ENCODE results near the gene REEP1.

REEP1 gene

DNA sequence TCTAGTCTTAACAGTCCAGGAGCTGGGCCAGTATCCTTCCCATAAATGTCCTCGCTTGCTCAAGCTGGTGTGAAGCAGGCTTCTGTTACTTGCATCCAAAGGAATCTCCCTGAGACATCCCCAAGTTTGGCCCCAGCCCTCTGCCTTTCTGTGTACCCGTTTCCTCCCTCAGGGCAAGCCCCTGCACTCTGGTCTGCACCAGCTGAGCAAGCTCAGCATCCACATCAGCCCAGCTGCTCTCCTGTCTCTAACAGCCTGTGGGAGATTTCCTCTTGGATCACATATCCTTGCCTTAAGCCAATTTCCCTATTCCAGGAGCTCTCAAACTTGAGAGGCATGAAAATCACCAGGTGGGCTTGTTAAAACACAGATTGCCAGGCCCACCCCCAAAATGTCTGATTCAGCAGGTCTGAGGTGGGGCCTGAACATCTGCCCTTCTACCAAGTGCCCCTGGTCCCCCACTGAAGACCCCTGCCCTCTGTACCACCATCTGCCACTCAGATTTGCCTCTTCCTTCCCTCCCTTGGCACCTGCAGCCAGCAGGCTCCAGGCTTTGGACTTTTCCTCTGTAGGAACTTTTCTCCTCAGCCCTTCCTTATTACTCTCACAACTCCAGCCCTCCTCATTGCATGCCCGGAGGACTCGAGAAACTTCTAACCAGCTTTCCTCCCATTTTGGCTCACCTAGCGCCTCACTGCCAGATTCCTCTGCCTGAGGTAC is 32.1 kb downstream of the REEP1 start:
- DNase-seq: no peak

DNA sequence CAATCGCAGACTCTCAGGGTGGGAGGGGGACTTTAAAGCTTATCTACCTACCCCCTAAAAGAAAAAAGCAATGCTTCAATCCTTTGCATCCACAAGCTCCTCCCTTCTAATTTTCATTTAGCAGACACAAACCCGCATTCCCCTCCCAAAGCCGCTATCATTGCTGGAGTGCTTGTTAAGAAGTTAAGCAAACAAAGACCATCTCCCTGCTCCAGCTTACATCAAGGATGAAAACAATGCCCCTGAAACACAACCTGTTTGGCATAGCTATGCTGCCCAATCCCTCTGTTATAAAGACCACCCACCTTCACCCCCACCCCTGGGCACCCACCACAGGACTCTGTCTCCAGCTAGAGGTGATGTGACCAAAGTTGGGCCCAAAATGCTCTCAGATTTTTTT is 33.0 kb downstream of the REEP1 start:
- no peak for DNase-seq

DNA sequence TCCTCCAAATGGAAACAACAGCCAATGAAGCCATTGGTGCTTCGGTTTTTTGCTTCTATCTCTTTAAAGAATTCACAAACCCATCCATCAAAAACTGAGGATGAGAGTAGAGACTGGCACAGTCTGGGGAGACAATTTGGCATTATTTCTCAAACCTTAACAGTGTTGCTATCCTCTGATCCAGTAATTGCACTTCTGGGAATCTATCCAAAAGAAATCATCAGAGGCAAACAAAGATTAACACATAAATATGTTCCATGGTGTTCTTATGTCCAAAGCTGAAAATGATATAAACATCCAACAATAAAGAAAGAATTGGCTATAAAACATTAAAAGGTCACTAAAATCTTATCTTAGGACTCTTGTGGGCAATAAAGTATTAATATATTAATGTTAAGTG is 35.1 kb downstream of the REEP1 start:
- no peak for DNase-seq

DNA sequence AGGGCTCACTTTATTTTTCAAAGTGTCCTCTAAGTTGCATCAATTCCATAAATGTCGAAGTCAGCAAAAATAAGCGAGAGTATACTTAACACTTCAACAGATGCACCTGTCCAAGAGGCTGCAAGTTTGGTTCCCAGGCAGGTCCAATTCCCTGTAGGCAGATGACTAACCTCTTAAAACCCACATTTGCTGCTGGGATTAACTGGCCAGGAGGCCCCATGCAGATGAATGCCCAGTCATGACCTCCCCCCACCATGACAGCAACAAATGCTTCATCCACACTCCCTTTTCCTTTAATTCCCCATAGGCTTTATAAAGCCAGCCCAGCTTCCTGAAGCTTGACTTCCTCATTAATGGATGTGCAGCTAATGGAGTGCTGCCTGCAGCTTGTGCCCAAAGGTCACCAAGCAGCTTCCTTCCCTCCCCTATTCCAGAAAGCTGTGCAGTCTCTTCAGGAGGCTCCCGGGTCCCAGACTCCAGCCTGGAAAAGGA is 35.7 kb downstream of the REEP1 start:
- peak; percentile 16 to 25 (median 19) for DNase-seq

DNA sequence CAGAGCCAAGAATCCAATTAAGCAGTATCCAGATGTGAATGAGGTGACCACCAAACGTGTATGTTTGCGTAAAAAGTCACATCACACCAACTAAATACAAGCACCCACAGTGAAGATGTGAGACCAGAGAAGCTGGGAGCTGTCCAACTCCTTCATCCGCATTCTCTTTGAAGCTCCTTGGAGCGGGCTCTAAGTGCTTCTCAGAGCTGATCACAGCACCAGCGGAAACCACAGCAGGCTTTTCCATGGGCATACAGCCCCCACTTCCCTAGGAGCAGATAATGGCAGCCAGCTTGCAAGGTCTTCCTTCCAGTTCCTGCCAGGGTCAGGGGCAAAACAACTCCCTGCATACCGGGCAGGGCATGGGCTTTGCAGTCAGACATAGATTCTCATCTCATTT is 36.4 kb downstream of the REEP1 start:
- no peak for DNase-seq

DNA sequence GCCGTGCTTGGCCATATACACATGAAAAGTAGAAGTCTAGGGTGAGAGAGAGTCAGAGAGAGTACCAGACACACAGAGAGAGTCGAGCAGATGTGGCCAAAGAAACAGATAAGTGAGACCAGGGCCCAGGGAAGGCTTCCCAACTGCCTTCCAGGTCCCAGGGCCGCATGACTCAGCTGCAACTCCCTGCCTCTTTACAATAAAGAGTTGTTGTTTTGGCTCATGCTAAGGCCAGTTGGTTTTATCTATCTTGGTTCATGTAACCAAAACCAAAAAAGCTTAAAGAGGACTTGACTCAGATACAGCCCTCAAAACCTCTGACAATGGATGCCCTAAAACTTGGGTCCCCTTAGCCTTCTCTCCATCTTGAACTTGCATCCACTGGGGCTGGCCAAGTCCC is 36.9 kb downstream of the REEP1 start:
- DNase-seq: no peak

DNA sequence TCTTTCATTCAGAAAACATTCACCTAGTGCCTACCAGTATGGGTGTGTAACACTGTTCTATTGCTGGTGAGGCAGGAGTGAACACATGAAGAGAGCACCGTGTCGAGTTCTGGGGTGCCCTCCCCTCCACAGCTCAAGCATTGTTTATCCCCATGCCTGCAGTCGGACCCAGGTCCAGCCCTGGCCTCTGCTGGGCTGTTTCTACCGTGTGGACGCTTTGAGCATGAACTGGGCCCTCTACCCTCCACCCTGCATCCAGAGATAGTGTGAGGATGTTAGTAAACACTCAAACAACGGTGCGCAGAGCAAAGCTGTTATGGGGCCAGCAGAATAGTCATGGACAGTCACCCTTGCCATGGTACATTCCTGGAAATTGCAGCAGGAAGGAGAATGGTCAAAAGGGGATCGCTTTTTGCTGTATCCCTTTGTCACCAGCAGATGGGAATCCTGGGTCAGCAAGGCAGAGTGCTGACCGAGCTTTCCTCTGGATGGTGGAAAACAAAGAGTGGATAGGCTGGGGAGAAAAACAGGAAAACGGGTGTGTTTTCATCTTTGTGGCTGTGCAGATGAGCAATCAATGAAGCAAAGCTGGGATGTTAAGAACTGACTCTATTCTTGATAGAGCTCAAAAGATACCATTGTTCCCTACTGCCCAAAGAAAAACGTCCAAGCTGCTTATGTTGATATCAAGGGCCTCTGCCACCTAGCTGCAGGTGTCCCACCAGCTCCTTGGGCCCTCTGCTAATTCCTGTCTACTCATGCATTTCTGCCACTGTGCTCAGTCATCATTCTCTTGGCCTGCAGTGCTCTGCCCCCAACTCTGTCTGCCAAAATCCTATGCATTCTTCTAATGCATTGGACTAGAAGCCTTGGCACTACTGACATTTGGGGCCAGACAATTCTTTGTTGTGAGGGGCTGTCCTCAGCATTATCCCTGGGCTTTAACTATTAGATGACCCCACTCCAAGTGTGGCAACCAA is 38.7 kb downstream of the REEP1 start:
- peak in 2 of 3 donors; percentile 24 to 29 for DNase-seq

DNA sequence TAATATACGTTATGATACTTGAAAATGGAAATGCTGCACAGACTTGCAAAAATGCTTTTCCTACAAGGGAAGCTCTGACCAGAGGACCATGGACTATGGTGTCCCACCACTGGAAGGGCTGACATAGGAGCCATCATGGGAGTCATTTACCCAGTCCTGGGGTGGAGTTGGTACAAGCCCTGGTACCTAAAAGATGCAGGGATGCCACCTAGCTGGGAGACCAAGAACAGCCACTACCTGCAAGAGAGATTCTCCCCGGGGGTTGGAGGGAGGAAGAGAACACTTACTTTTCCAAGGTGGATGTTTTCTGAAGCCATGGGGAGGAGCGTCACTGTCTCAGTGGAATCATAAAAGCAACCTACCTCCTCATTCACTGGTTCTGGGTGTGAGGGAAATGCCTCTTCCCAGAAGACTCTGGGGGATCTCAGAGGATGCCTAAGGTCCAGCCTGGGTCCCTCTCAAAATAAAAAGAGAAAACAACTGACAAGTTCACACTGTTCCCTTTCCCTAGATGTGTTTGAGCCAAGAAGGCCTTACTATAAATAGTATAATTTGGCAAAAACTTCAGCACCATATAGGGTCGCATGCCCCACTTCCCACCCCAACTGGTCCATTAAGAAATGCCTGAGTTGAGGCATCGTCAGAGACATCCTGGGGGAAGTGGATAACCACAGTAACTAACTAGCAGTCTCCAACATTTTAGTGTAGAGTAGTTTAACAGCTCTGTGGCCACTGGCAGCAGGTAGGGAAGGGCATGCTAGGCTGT is 39.9 kb downstream of the REEP1 start:
- DNase-seq: peak in 2 of 3 donors; percentile 11 to 24

DNA sequence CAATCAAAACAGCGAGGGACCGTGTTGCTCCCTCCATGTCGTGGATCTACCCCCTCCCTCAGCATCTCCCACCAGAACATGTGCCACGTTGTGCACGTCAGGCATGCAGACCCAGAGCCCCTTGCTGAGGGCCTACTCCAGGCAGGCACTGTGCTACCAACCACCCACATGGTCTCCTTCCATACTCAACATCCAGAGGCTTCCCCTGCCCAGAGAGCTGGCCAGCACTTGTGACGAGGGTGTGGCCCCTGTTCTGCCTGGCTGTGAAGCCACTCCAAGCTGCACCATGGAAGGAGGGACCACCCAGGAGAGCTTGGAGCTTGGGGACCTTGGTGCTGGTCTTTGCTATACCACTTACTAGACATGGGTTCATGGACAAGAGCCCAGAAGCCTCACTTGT is 40.5 kb downstream of the REEP1 start:
- no peak for DNase-seq

DNA sequence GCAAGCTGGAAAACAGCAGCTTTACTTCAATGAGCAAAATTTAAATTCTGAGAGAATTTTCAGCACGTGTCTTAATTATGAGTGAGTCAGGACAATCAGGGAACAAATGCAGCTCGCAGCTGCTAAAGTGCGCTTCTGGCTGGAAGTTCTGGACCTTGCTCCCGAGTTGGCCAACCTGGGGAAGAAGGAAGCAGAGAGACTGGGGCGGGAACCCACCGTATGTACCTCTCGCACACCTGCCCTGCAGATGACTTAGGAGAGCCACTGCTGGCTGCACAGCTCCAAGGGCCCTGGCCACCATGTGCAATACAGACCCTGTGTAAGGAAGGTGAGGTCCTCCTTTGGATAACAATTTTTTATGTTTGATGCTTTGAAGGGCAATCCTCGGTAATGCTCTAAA is 42.4 kb downstream of the REEP1 start:
- DNase-seq: no peak

DNA sequence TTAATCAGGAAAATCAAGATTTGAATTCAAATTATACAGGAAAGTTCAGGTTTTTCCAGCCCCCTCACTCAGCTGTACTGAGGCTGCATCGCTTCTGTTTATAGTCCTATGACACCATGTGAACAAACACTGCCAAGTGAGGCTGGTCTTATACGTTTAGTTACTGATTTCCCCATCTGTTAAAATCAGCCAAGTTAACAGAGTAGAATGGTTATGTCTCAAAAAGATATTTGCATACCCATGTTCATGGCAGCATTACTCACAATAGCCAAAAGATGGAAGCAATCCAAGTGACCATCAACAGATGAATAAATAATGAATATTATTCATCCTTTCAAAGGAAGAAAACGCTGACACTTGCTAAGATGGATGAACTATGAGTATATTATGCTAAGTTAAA is 43.8 kb downstream of the REEP1 start:
- DNase-seq: peak; percentile 8 to 53 (median 16)

DNA sequence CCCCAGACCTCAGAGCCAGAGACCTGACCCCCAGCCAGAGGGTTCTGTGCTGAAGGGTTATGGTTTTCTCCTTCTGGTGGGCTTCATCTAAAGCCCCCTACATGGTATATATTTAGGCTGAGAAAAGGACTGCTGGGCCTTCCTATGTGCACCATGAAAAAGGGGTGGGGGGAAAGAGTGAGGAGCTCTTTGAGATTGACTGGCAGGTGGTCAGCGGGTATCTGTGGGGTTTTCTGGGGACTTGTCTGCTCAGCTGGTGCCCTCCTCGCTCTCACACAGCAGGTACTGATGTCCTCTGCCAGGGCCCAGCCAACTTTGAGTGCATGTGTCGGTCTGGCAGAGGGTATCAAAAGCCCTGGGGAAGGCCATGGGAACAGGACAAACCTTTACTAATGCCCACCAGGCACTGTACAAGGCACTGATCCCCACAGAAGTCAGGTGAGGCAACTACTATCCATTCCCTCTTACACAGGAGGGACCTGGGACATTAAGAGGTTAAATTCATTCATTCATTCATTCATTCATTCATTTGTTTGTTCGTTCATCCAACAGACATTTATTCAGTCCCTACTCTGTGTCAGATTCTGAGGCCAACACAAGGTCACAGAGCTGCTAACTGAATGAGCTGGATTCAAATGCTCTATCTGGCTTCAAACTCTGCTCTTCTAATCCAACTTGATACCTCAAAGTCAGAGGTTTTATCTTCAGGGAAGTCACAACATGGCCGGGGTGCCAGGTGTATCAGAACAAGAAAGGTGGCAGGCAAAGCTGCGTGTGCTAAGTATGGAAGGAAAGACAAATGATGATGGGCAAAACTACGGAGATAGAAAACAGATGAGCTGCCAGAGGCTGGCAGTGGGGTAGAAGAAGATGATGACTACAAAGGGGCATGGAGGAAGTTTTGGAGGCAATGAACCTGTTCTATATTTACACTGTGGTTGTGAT is 44.6 kb downstream of the REEP1 start:
- no peak for DNase-seq

DNA sequence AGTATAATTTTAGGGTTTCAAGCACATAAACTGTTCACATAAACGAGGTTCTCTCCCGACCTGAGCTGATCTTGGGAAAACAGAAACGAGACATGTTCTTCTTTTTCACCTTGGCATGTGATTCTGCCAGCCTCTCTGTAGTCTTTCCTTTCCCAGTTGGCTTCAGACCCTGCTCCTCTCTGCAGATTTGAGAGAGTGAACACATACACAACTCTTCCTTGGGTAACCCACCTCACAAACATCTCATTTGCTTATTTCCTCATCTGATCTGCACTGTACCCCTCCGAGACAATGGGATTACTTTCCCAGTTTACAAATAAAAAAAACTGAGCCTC is 46.1 kb downstream of the REEP1 start:
- no peak for DNase-seq

DNA sequence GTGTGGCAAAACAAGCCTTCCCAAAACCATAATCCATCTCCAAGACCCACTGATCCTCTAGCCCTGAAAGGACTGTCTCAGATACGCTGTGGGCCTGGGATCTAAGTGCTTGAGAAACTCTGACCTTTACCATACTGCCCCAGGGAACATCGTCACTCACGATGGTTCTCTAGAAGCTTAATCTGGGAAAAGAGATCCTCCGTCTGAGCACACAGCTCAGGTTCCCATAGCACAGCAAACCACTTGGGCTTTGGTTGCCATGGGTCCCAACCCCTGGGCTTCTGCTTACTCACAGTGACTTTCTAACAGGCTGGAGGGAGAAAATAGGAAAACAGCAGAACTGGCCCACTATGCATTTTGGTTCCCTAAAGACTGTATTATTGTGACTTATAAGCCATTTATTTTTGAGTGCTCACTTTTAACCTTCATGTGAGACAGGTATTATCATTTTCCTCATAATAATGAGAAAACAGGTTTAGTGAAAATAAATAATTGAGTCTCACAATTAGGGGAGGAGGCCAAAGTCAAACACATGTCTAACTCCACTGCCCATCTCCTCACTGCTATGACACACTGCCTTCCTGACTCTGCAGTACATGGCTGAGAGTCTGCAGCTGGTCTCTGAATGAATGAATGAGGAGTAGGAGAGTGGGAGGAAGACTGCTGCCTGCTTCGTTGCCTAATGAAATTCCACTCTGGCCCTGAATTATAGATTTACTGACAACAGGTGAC is 46.7 kb downstream of the REEP1 start:
- no peak for DNase-seq

DNA sequence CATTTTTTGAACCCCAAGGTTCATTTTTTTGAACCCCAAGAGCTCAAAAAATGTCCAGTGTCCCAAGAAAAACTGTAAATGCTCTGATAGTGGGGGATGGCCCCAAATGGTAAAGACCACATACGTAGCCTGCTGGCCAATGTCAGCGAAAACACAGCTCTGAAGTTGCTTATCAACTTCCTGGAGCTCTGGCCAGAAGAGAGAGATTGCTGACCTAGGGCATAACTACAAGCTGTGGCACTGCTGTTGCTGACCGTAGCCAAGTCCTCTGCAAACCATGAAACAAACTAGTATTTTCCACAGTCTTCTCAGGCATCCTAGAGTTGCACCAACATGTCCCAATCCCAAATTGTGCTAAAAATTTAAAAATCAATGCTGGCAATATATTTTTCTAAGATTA is 50.9 kb downstream of the REEP1 start:
- no peak for DNase-seq

DNA sequence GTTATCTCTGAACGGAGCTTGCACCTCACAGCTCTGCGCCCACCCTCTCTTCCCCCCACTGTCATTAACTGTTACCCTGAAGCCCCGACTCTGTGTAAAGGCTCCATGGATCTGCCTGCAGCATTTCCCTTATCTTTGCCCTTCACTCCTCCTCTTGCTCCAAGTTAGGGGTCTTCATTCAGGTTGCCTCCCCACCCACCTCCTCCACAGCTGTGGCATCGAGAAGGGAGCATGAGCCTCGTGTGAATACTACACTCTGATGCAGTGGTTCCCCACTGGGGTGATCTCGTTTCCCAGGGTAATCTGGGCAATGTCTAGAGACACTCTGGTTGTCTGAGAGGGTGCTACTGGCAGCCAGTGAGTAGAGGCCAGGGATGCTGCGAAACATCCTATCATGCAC is 51.4 kb downstream of the REEP1 start:
- DNase-seq: no peak

DNA sequence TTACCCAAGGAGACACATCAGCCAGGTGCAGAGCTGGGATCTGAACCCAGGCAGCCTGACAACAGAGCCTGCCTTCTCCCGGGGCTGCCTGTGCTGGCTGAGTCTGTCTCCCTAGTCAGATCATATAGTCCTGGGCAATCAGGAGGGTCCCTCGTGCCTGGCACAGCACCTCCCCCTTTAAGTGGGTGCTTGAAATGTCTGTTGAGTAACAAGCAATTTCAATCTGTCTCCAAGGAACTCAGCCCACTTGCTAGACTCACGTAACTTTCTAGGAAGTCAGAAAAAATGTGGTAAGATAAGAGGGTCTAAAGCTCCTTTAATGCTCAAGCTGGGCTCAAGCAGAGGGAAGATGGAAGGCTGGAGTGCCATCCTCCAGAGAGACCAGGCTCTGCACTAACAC is 51.9 kb downstream of the REEP1 start:
- DNase-seq: no peak

DNA sequence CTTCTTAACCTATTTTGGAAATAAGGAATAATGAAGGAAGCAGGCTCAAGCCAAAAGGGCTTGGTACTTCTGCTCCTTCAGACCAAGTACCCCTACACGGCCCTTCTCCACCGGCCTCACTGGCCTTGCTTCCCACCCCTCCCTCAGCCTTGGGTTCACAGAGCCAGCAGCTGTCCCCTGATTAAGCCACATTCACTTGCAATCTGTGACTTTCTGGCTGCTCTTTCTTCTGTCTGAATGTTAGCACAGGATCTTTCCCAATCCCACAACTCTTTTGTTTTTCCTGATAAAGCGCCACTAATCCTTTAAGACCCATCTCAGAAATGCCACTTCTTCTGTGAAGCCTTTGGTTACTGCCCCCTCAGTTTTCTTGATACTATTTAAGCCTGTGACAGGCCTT is 52.4 kb downstream of the REEP1 start:
- DNase-seq: no peak

DNA sequence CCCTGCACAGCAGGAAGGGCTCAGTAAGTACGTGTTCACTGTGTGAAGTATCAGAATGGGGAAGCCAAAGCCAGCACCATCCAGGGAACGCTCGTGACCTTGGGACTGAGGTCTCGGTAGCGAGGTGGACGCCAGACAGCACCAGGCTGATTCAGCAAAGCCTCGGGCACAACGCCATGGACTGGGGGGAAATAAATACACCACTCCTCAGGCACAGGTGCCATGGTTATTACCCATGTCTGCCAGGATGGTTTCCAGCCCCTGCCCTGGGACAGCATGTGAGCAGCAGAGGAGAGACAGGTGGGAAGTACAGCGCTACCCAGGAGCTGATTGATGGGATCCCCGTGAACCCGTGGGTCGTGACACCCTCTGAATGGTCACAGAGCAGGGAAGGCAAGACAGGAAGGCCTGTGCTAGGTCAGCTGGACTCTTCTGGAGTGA is 53.0 kb downstream of the REEP1 start:
- DNase-seq: no peak

DNA sequence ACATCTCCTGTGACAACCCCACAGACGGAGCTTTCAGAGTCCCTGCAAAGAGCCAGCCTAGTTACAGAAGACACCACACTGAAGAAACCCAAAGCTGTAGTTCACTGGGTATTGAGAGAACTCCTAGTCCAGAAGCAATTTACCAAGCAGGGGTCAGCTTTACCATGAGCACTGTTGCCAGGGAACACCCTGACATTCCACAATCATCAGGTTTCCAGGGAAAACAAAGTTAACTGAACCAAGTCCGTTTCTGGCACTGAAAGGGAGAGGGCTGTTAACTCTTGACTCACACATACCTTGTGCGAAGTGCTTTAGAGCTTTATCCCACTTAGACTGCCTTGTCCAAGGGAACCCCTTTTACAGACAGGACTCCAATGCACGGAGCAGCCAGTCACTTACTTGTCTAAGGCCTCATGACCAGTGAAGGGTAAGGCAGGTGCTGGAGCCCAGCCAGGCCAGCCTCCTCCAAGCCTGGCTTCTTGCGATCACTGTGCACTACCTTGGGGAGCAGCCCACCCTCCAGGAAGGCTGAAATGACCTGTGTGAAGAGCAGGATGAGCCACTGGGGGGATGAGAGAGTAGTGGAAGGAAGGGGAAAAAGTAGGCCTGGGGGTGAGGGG is 53.9 kb downstream of the REEP1 start:
- peak in 1 of 3 donors; percentile 18 for DNase-seq
